GM12878 (cell line): ENCODE measurements around the gene SLAIN2. TPM values are rescaled to one million over a fixed set of nuclear protein-coding genes. Genes with fewer than 3 reads are reported as not detected.

Experiments
- ATF7 ChIP-seq: fragments of 450-650 bp; IDR thresholded peaks from 2 replicates; pipeline ENCODE4 v1.6.1; 2016; ENCODE audit warnings: low read depth, mild to moderate bottlenecking
- BCLAF1 ChIP-seq: fragments of 450-650 bp; IDR thresholded peaks from 2 replicates; pipeline ENCODE4 v1.6.1; 2017; ENCODE audit warnings: antibody characterized with exemption, mild to moderate bottlenecking, moderate library complexity
- HDAC6 ChIP-seq: fragments of 200-600 bp; sonication (generic); IDR thresholded peaks from one replicate; pipeline ENCODE4 v1.8.0; 2017; ENCODE audit warnings: antibody characterized with exemption; ENCODE audit not compliant: unreplicated experiment
- IRF4 ChIP-seq: IDR thresholded peaks from 2 replicates; pipeline ENCODE4 v1.6.1; 2011; ENCODE audit warnings: low read depth, low read length
- JUND ChIP-seq: IDR thresholded peaks from 2 replicates; pipeline ENCODE4 v1.6.1; 2012; ENCODE audit warnings: low read depth, mild to moderate bottlenecking, low read length, improper control_type of control experiment, moderate library complexity
- KAT2A ChIP-seq: conservative IDR thresholded peaks from 2 replicates; pipeline ENCODE4 v1.6.1; 2011; ENCODE audit warnings: low read depth, low read length; ENCODE audit not compliant: control insufficient read depth
- LARP7 ChIP-seq: fragments of 450-650 bp; IDR thresholded peaks from 2 replicates; pipeline ENCODE4 v1.6.1; 2017; ENCODE audit warnings: mild to moderate bottlenecking
- NFXL1 ChIP-seq: fragments of 450-650 bp; IDR thresholded peaks from 2 replicates; pipeline ENCODE4 v1.6.1; 2017; ENCODE audit warnings: antibody characterized with exemption, mild to moderate bottlenecking, borderline replicate concordance
- REST ChIP-seq: IDR thresholded peaks from 2 replicates; pipeline ENCODE4 v1.6.1; 2012; ENCODE audit warnings: mild to moderate bottlenecking, low read depth, low read length
- SIX5 ChIP-seq: IDR thresholded peaks from 2 replicates; pipeline ENCODE4 v1.6.1; 2011; ENCODE audit warnings: mild to moderate bottlenecking, low read depth, low read length, moderate library complexity; ENCODE audit not compliant: severe bottlenecking
- SP1 ChIP-seq: IDR thresholded peaks from one replicate; pipeline ENCODE4 v1.6.1; 2011; ENCODE audit warnings: low read depth, low read length
- SREBF2 ChIP-seq: IDR thresholded peaks from 2 replicates; pipeline ENCODE4 v1.6.1; 2012; ENCODE audit warnings: mild to moderate bottlenecking, low read length
- SUPT20H ChIP-seq: IDR thresholded peaks from 2 replicates; pipeline ENCODE4 v1.6.1; 2011; ENCODE audit warnings: low read depth, mild to moderate bottlenecking, low read length, moderate library complexity, borderline replicate concordance; ENCODE audit not compliant: control insufficient read depth
- ZNF207 ChIP-seq: fragments of 450-650 bp; IDR thresholded peaks from 2 replicates; pipeline ENCODE4 v1.6.1; 2014; ENCODE audit warnings: antibody characterized with exemption, mild to moderate bottlenecking, borderline replicate concordance
- ZNF24 ChIP-seq: fragments of 450-650 bp; IDR thresholded peaks from 2 replicates; pipeline ENCODE4 v1.6.1; 2017; ENCODE audit warnings: antibody characterized with exemption, mild to moderate bottlenecking
- polyA plus RNA-seq, 11 experiments: library from polyadenylated mRNA; depleted of rRNA in 4 of 11; unstranded in 6 of 11; stranded (reverse) in 5 of 11; fragments of >200 nt; fragmentation: Nextera tagmentation in 4 of 11; fragmentation: Illumina TruSeq in 1 of 11; extraction: Ambion mirVana in 4 of 11; extraction: Trizol in 1 of 11; gene quantifications; 1 replicate in 1 of 11; 2 replicates in 10 of 11; pipeline versions ENCODE4 v1.2.1 to v1.2.3, GENCODE V29; 2011 to 2016; ENCODE audit warnings: inconsistent platforms in 2 of 11, missing spikeins in 2 of 11, low read depth in 1 of 11
- total RNA-seq, 4 experiments: library from RNA; depleted of rRNA in 3 of 4; stranded (reverse); fragments of >200 nt in 3 of 4; fragmentation: Illumina TruSeq in 1 of 4; extraction: Trizol in 1 of 4; gene quantifications; 2 replicates each; pipeline versions ENCODE4 v1.2.1 to v1.2.3, GENCODE V29; 2013 to 2021
- TF ChIP-seq, protein P1 (sequence below): IDR thresholded peaks from 2 replicates; pipeline ENCODE4 v1.6.1; 2012; ENCODE audit warnings: low read length, inconsistent platforms
- TF ChIP-seq, protein P2 (sequence below): fragments of 450-650 bp; IDR thresholded peaks from 2 replicates; pipeline ENCODE4 v1.6.1; 2017; ENCODE audit warnings: mild to moderate bottlenecking, moderate library complexity

The SLAIN2 gene
- total and polyA plus RNA-seq, 10 of the 15 experiments (the other 5 are each of a cell fraction or from before 2014, with no cell fraction given), result 4.3 to 96.6 (median 25.4) TPM

GRCh38 chr4:48337731-48338130 is 3.6 kb upstream of the SLAIN2 start (continued):
- TF ChIP-seq BCLAF1 (no peak), SREBF2 (no peak), ZNF207 (no peak), SIX5 (no peak), HDAC6 (no peak), REST (no peak), LARP7 (no peak), SP1 (no peak), IRF4 (no peak), ATF7 (no peak), ZNF24 (no peak), SUPT20H (no peak), KAT2A (no peak), NFXL1 (no peak), JUND (no peak)
- TF ChIP-seq, protein P1, sequence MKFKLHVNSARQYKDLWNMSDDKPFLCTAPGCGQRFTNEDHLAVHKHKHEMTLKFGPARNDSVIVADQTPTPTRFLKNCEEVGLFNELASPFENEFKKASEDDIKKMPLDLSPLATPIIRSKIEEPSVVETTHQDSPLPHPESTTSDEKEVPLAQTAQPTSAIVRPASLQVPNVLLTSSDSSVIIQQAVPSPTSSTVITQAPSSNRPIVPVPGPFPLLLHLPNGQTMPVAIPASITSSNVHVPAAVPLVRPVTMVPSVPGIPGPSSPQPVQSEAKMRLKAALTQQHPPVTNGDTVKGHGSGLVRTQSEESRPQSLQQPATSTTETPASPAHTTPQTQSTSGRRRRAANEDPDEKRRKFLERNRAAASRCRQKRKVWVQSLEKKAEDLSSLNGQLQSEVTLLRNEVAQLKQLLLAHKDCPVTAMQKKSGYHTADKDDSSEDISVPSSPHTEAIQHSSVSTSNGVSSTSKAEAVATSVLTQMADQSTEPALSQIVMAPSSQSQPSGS, result no peak
- TF ChIP-seq, protein P2, sequence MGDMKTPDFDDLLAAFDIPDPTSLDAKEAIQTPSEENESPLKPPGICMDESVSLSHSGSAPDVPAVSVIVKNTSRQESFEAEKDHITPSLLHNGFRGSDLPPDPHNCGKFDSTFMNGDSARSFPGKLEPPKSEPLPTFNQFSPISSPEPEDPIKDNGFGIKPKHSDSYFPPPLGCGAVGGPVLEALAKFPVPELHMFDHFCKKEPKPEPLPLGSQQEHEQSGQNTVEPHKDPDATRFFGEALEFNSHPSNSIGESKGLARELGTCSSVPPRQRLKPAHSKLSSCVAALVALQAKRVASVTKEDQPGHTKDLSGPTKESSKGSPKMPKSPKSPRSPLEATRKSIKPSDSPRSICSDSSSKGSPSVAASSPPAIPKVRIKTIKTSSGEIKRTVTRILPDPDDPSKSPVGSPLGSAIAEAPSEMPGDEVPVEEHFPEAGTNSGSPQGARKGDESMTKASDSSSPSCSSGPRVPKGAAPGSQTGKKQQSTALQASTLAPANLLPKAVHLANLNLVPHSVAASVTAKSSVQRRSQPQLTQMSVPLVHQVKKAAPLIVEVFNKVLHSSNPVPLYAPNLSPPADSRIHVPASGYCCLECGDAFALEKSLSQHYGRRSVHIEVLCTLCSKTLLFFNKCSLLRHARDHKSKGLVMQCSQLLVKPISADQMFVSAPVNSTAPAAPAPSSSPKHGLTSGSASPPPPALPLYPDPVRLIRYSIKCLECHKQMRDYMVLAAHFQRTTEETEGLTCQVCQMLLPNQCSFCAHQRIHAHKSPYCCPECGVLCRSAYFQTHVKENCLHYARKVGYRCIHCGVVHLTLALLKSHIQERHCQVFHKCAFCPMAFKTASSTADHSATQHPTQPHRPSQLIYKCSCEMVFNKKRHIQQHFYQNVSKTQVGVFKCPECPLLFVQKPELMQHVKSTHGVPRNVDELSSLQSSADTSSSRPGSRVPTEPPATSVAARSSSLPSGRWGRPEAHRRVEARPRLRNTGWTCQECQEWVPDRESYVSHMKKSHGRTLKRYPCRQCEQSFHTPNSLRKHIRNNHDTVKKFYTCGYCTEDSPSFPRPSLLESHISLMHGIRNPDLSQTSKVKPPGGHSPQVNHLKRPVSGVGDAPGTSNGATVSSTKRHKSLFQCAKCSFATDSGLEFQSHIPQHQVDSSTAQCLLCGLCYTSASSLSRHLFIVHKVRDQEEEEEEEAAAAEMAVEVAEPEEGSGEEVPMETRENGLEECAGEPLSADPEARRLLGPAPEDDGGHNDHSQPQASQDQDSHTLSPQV, result no peak
- TF ChIP-seq, all 136 proteins: peak for 0
